ENCODE data around the gene ZNF749. TPM values are rescaled to one million over a fixed set of nuclear protein-coding genes. Genes with fewer than 3 reads are reported as not detected.

ZNF749 gene
- total and polyA plus RNA-seq, 10 of the 15 experiments (the other 5 are each of a cell fraction or from before 2014, with no cell fraction given) = 3.1 to 20.2 (median 13.7) TPM

- H3K4me1 ChIP-seq (ENCODE audit: control insufficient read depth, insufficient read depth, low read length) = peaks cover 5% of the 10 kb centered on the region; the same call in 1 of the 2 replicates
- H4K20me1 ChIP-seq (ENCODE audit: control insufficient read depth, insufficient read depth) = no peaks in the 10 kb centered on the region; the same call in 1 of the 2 replicates
- POLR2A ChIA-PET = interaction anchor here (0.6 to 1.7 kb wide), 7 partner anchors 45 to 481 kb away, joined by 3 to 5 read pairs (median 3); partner anchors contain the start of genes ZNF304, ZNF417, ZNF548 and ZNF671
- in situ Hi-C loops (cut with MboI) = no loop called here
- CTCF ChIA-PET = interaction anchor here (1.3 to 1.5 kb wide), 2 partner anchors 28 to 42 kb away, joined by 3 to 4 read pairs; no protein-coding TSS in a partner anchor
- H3K27me3 ChIP-seq (replicated peaks in 1 of 2; ENCODE audit: control insufficient read depth in 2 of 2, insufficient read depth in 2 of 2, low read length in 1 of 2) = no peaks in the 10 kb centered on the region
- ATAC-seq = peak; percentile 29
- peak overlapping the region; percentile 61 for H3K9ac ChIP-seq (ENCODE audit: control insufficient read depth, insufficient read depth, low read length)
- peak overlapping the region; percentile 86 for H3K4me2 ChIP-seq (ENCODE audit: control insufficient read depth, insufficient read depth)
- peak; percentile 66 for FAIRE-seq
- H3K36me3 ChIP-seq (ENCODE audit: control insufficient read depth in 2 of 2, insufficient read depth in 2 of 2, low read length in 1 of 2) = peaks cover 0 to 5% of the 10 kb centered on the region in 2 experiments; a peak in 1 of 4 replicates
- RAD21 ChIA-PET (ENCODE audit: unreplicated experiment) = interaction anchor here (0.8 to 1.6 kb wide), 2 partner anchors 45 to 84 kb away, joined by 3 to 4 read pairs; partner anchors contain the start of genes ZNF304 and ZNF548
- SMC1A ChIA-PET (ENCODE audit: uncharacterized antibody, unreplicated experiment) = interaction anchor here (0.8 to 1.5 kb wide), 2 partner anchors 10 to 25 kb away, joined by 3 to 4 read pairs; no protein-coding TSS in a partner anchor
- H3K9me3 ChIP-seq (replicated peaks; ENCODE audit: control insufficient read depth, insufficient read depth, low read length) = peaks cover 3% of the 10 kb centered on the region; the same call in 2 of the 3 replicates
- intact Hi-C loops (cut with micrococcal nuclease; ENCODE audit: unreplicated experiment) = no loop called here
- H3K27ac ChIP-seq (ENCODE audit: control insufficient read depth, insufficient read depth) = peak overlapping the region; percentile 38
- WGBS (ENCODE audit: insufficient coverage, insufficient replicate concordance, low lambda C conversion rate, missing lambda C conversion rate) = 43% methylated on average over 15 of the region's 15 CpGs
- no peak for DNase-seq (ENCODE audit: low read depth, low spot score)
- TSS peak; percentile 95 for BruUV-seq (replicated peaks)
- H2AFZ ChIP-seq (ENCODE audit: control insufficient read depth, low read depth, low read length) = peak overlapping the region; percentile 97
- peaks cover 17% of the 10 kb centered on the region for H3K79me2 ChIP-seq (ENCODE audit: control insufficient read depth, insufficient read depth, low read length)
- no peak for TF ChIP-seq POU2F2 (IDR thresholded peaks at IDR 0.05; ENCODE audit: borderline replicate concordance, low read depth, low read length)
- TF ChIP-seq IKZF2 (IDR thresholded peaks at IDR 0.05) = peak in 1 of 2 experiments; percentile 20; a peak in 1 of 4 replicates
- TF ChIP-seq MTA3 (IDR thresholded peaks at IDR 0.05; ENCODE audit: borderline replicate concordance, low read length) = no peak
- H3K4me3 ChIP-seq = peak overlapping the region; percentile 73
Observed at GRCh38 chr19:57434386-57435061, 601 bp upstream of the ZNF749 start.

GRCh38 chr19:57436417-57436816, 1.3 kb downstream of the ZNF749 start:
- RAD21 ChIA-PET (ENCODE audit: unreplicated experiment) = no interaction called here
- H3K9me3 ChIP-seq (replicated peaks; ENCODE audit: control insufficient read depth, insufficient read depth, low read length) = peaks cover 5% of the 10 kb centered on the region; the same call in 2 of the 3 replicates
- no peaks in the 10 kb centered on the region; the same call in 1 of the 2 replicates for H4K20me1 ChIP-seq (ENCODE audit: control insufficient read depth, insufficient read depth)
- peak overlapping the region; percentile 61; the same call in 1 of the 2 replicates for H3K9ac ChIP-seq (ENCODE audit: control insufficient read depth, insufficient read depth, low read length)
- no peak for ATAC-seq
- POLR2A ChIA-PET = no interaction called here
- H3K4me2 ChIP-seq (ENCODE audit: control insufficient read depth, insufficient read depth) = peak overlapping the region; percentile 56
- no peaks in the 10 kb centered on the region for H3K27me3 ChIP-seq (replicated peaks in 1 of 2; ENCODE audit: control insufficient read depth in 2 of 2, insufficient read depth in 2 of 2, low read length in 1 of 2)
- SMC1A ChIA-PET (ENCODE audit: uncharacterized antibody, unreplicated experiment) = no interaction called here
- peak overlapping the region; percentile 73 for H3K4me3 ChIP-seq
- no peak overlapping the region for H2AFZ ChIP-seq (ENCODE audit: control insufficient read depth, low read depth, low read length)
- peaks cover 5% of the 10 kb centered on the region; the same call in 1 of the 2 replicates for H3K4me1 ChIP-seq (ENCODE audit: control insufficient read depth, insufficient read depth, low read length)
- no peak overlapping the region for H3K27ac ChIP-seq (ENCODE audit: control insufficient read depth, insufficient read depth)
- peaks cover 17% of the 10 kb centered on the region for H3K79me2 ChIP-seq (ENCODE audit: control insufficient read depth, insufficient read depth, low read length)
- no peak for FAIRE-seq
- DNase-seq (ENCODE audit: low read depth, low spot score) = no peak
- BruUV-seq (replicated peaks) = no TSS peak
- CTCF ChIA-PET = interaction anchor here (0.8 to 1.2 kb wide), 2 partner anchors 19 to 197 kb away, joined by 3 read pairs; no protein-coding TSS in a partner anchor
- WGBS (ENCODE audit: insufficient coverage, insufficient replicate concordance, low lambda C conversion rate, missing lambda C conversion rate) = 50% methylated on average over 1 of the region's 1 CpG
- peaks cover 0 to 5% of the 10 kb centered on the region in 2 experiments; a peak in 1 of 4 replicates for H3K36me3 ChIP-seq (ENCODE audit: control insufficient read depth in 2 of 2, insufficient read depth in 2 of 2, low read length in 1 of 2)
- intact Hi-C loops (cut with micrococcal nuclease; ENCODE audit: unreplicated experiment) = no loop called here
- in situ Hi-C loops (cut with MboI) = no loop called here
- TF ChIP-seq FOXK2 (IDR thresholded peaks at IDR 0.05) (no peak), MAX (IDR thresholded peaks at IDR 0.05; ENCODE audit: low read depth, low read length) (no peak), JUNB (IDR thresholded peaks at IDR 0.05) (no peak), STAT3 (IDR thresholded peaks at IDR 0.05; ENCODE audit: low read depth, low read length) (no peak), POLR2A (IDR thresholded peaks at IDR 0.05; ENCODE audit: low read depth, low read length) (no peak), E2F8 (IDR thresholded peaks at IDR 0.05; ENCODE audit: low read depth, partially characterized antibody) (no peak)

All from GM12878 (cell line).